HG02588 (cell line): ENCODE results near the gene MFAP4.

Experiments
- ATAC-seq: cut with Tn5 transposase; IDR thresholded peaks from one replicate; pipeline ENCODE4 v1.9.1; 2021; ENCODE audit warnings: mild to moderate bottlenecking, moderate library complexity; ENCODE audit not compliant: unreplicated experiment

The MFAP4 gene

GRCh38 chr17:19386974-19387920 is at the start of gene MFAP4:
MFAP4 (minus strand) TSS chr17:19387190; CDS start chr17:19387155, 35 bp downstream.
- ATAC-seq: no peak

GRCh38 chr17:19433727-19434340 is 46.8 kb upstream of the MFAP4 start:
- no peak for ATAC-seq

- no peak for ATAC-seq
Measured at GRCh38 chr17:19433255-19433654, 46.3 kb upstream of the MFAP4 start.

- ATAC-seq: no peak
Measured at GRCh38 chr17:19431691-19432090, 44.7 kb upstream of the MFAP4 start.

- ATAC-seq: no peak
Measured at GRCh38 chr17:19426631-19427030, 39.6 kb upstream of the MFAP4 start.

- ATAC-seq: no peak
Measured at GRCh38 chr17:19424934-19425868, 38.2 kb upstream of the MFAP4 start.

- ATAC-seq: no peak
Measured at GRCh38 chr17:19421926-19422325, 34.9 kb upstream of the MFAP4 start.

GRCh38 chr17:19421219-19421618 is 34.2 kb upstream of the MFAP4 start:
- no peak for ATAC-seq

GRCh38 chr17:19418251-19418992 is 31.4 kb upstream of the MFAP4 start:
- no peak for ATAC-seq

GRCh38 chr17:19417611-19418010 is 30.6 kb upstream of the MFAP4 start:
- no peak for ATAC-seq

GRCh38 chr17:19415806-19416775 is 29.1 kb upstream of the MFAP4 start:
- no peak for ATAC-seq

GRCh38 chr17:19415311-19415710 is 28.3 kb upstream of the MFAP4 start:
- ATAC-seq: no peak

- ATAC-seq: no peak
Measured at GRCh38 chr17:19414396-19415280, 27.6 kb upstream of the MFAP4 start.

- ATAC-seq: no peak
Measured at GRCh38 chr17:19413761-19414160, 26.8 kb upstream of the MFAP4 start.

- no peak for ATAC-seq
Measured at GRCh38 chr17:19412984-19413383, 26.0 kb upstream of the MFAP4 start.

- no peak for ATAC-seq
Measured at GRCh38 chr17:19412510-19412909, 25.5 kb upstream of the MFAP4 start.

- ATAC-seq: no peak
Measured at GRCh38 chr17:19411631-19412030, 24.6 kb upstream of the MFAP4 start.
